Glutamatergic neuron (in vitro differentiated cells): ENCODE results near the gene DST. TPM values are rescaled to one million over a fixed set of nuclear protein-coding genes. Genes with fewer than 3 reads are reported as not detected.
A peak's percentile ranks its signal among the peaks of the same experiment; 100 is the strongest.

ENCODE experiments used
- DNase-seq: peaks from one replicate; pipeline ENCODE4 v3.0.0; 2022
- H3K27ac Mint-ChIP-seq: one replicate; pipeline ENCODE4 v1.8.0; 2020; ENCODE audit warnings: mild to moderate bottlenecking, mixed read lengths, inconsistent platforms; ENCODE audit not compliant: unreplicated experiment
- H3K27me3 Mint-ChIP-seq: one replicate; pipeline ENCODE4 v1.8.0; 2020; ENCODE audit warnings: mild to moderate bottlenecking, moderate library complexity, mixed read lengths, inconsistent platforms; ENCODE audit not compliant: unreplicated experiment
- H3K36me3 Mint-ChIP-seq: one replicate; pipeline ENCODE4 v1.8.0; 2020; ENCODE audit warnings: mild to moderate bottlenecking, mixed read lengths, inconsistent platforms; ENCODE audit not compliant: unreplicated experiment
- H3K4me1 Mint-ChIP-seq: one replicate; pipeline ENCODE4 v1.8.0; 2020; ENCODE audit warnings: mild to moderate bottlenecking, low read depth, mixed read lengths, inconsistent platforms; ENCODE audit not compliant: unreplicated experiment
- H3K4me3 Mint-ChIP-seq: one replicate; pipeline ENCODE4 v1.8.0; 2020; ENCODE audit warnings: mild to moderate bottlenecking, mixed read lengths, inconsistent platforms; ENCODE audit not compliant: unreplicated experiment
- H3K9me3 Mint-ChIP-seq: one replicate; pipeline ENCODE4 v1.8.0; 2020; ENCODE audit warnings: mild to moderate bottlenecking, moderate library complexity, mixed read lengths, inconsistent platforms; ENCODE audit not compliant: unreplicated experiment
- total RNA-seq: library from RNA; stranded (reverse); fragmentation: NEBNext Ultra II Directional; extraction: Animal tissue kit (Norgen Biotek cat#: 25700); gene quantifications from one replicate; pipeline ENCODE4 v1.2.1, GENCODE V29; 2021; ENCODE audit not compliant: unreplicated experiment
- TF ChIP-seq, protein P1 (sequence below): fragments of 200-600 bp; sonication (generic); IDR thresholded peaks from one replicate; pipeline ENCODE4 v1.5.0; 2021; ENCODE audit not compliant: partially characterized antibody, unreplicated experiment

Gene DST
- total RNA-seq, 1 donor from 2014 or later = 981 TPM

DNA sequence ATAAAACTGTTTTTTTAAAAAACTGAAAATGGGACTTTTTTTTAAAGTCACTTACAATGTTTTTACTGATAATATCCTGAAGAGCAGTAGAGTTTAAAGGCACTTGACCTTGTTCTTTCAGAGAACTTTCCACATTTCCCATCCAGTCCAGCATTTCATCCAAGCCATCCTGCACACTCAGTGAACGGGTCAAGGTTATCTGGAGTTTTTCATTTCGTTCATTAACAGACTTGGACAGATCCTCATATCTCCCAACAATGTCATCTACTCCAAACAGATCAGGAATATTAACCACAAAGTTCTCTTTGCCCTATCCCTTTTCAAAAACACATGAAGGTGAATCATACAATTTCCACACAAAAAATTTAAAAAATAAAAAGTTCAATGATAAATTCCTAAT, 69.1 kb downstream of the DST start:
- no peak for DNase-seq
- no peaks in the 10 kb centered on the region for H3K27me3 Mint-ChIP-seq
- H3K9me3 Mint-ChIP-seq = peaks cover 8% of the 10 kb centered on the region
- peaks cover 34% of the 10 kb centered on the region for H3K4me1 Mint-ChIP-seq
- H3K36me3 Mint-ChIP-seq = no peaks in the 10 kb centered on the region
- no peak overlapping the region for H3K27ac Mint-ChIP-seq
- TF ChIP-seq, protein P1, sequence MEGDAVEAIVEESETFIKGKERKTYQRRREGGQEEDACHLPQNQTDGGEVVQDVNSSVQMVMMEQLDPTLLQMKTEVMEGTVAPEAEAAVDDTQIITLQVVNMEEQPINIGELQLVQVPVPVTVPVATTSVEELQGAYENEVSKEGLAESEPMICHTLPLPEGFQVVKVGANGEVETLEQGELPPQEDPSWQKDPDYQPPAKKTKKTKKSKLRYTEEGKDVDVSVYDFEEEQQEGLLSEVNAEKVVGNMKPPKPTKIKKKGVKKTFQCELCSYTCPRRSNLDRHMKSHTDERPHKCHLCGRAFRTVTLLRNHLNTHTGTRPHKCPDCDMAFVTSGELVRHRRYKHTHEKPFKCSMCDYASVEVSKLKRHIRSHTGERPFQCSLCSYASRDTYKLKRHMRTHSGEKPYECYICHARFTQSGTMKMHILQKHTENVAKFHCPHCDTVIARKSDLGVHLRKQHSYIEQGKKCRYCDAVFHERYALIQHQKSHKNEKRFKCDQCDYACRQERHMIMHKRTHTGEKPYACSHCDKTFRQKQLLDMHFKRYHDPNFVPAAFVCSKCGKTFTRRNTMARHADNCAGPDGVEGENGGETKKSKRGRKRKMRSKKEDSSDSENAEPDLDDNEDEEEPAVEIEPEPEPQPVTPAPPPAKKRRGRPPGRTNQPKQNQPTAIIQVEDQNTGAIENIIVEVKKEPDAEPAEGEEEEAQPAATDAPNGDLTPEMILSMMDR = no peak
- no peak overlapping the region for H3K4me3 Mint-ChIP-seq

DNA sequence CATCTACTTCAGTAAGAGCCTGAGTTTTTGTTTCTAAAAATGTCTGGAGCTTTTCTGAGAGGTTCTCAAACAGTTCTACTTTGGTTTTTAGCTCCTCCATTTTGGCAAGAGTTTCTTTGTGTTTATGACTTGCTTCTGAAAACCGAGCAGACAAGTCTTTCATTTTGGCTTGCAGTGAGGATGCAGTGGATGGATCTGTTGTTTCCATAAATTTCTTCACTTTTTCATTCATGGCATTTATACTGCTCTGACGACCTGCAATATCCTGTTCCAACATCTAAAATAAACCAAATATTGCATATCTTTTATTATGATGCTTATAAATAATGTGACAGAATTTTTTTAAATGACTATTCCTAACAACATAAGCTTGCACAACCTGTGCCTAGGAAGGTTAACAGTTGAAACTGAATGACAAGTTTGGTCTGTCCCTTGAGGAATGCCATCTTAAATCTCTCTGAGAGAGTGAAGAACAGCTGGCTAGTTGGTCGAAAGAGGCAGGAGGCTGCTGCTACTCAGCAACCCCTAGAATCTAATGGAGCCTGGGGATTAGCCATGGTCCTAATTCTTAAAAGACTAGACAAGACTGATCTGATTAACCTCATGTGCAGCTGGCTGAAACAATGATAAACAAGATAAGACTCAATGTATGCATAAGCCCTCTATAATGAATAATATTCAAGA, 69.8 kb downstream of the DST start:
- peak overlapping the region; percentile 70 for H3K27ac Mint-ChIP-seq
- TF ChIP-seq, protein P1 = no peak
- H3K27me3 Mint-ChIP-seq = no peaks in the 10 kb centered on the region
- peak overlapping the region; percentile 4 for H3K4me3 Mint-ChIP-seq
- no peaks in the 10 kb centered on the region for H3K36me3 Mint-ChIP-seq
- peaks cover 34% of the 10 kb centered on the region for H3K4me1 Mint-ChIP-seq
- peaks cover 8% of the 10 kb centered on the region for H3K9me3 Mint-ChIP-seq
- no peak for DNase-seq

DNA sequence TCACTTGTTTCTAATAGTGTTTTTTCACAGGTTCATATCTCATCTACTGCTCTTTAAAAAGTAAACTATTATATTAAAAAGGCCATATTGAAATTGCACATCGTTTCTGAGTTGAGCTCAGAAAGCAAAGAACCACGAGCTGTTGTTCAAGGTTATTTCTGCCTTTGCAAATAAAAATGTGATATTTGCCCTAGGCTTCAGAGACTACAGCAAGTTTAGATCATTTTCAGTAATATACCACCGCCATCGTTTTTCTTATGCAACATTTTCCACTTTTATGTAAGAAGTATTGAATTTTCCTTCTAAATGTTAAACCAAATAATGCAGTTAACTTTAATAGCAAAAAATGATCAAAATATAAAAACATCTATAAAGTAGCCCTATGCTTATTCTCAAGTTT, 71.1 kb downstream of the DST start:
- no peak overlapping the region for H3K4me3 Mint-ChIP-seq
- TF ChIP-seq, protein P1 = no peak
- H3K36me3 Mint-ChIP-seq = no peaks in the 10 kb centered on the region
- peaks cover 36% of the 10 kb centered on the region for H3K4me1 Mint-ChIP-seq
- no peak for DNase-seq
- H3K27me3 Mint-ChIP-seq = no peaks in the 10 kb centered on the region
- H3K27ac Mint-ChIP-seq = no peak overlapping the region
- peaks cover 7% of the 10 kb centered on the region for H3K9me3 Mint-ChIP-seq

DNA sequence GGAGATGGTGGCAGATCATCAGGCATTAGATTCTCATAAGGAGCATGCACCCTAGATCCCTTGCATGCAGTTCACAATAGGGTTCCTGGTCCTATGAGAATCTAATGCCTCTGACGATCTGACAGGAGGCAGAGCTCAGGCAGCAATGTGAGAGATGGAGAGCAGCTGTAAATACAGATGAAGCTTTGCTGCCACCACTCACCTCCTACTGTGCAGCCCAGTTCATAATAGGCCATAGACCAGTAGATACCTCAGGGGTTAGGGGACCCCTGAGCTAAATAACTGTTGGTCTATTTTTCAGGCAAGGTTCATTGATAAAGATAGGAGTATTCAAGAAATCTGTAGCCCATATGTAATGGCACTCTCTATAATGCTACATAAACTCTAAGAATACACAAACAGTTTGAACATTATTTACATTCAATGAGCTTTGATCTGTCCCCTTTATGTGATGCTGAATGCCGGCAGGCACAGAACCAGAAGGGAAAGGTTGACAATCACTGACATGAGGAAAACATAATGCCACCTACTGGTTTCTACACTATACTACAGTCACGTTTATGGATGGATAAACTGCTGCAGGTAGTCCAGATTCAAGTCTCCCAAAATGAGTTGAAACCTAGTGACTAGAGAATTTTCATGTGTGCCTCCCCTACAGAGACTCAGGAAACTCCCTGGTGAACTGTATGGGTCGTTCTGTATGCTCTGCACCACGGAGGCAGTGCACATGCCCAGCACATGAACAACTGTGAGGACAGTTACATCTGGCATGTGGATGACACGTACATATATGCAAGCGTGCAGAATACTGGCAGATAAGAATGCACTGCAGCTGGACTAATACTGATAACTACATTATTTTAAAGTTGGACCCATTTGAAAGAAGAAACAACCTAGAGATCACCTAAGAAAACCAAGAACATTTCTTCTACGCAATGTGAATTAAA, 72.0 kb downstream of the DST start:
- H3K4me1 Mint-ChIP-seq = peaks cover 31% of the 10 kb centered on the region

More for the DNA sequence above, 72.0 kb downstream of the DST start:
- Mint-ChIP-seq H3K27me3 (no peaks in the 10 kb centered on the region), H3K27ac (peak overlapping the region; percentile 40), H3K4me3 (no peak overlapping the region), H3K36me3 (no peaks in the 10 kb centered on the region), H3K9me3 (peaks cover 3% of the 10 kb centered on the region)
- TF ChIP-seq, protein P1 = peak; percentile 73
- DNase-seq = no peak
